HEK293 (cell line): ENCODE data around the gene DMPK.

Source experiments
- CTCF ChIA-PET: fragments of 350-600 bp; formaldehyde crosslinking; extraction: SDS; loops from one replicate; lab custom pipeline; 2021; ENCODE audit warnings: antibody characterized with exemption; lab: Yijun Ruan, JAX
- POLR2A ChIA-PET: fragments of 300-600 bp; formaldehyde crosslinking; extraction: SDS; loops from one replicate; lab custom pipeline; 2020; ENCODE audit warnings: antibody characterized with exemption, inconsistent platforms; lab: Yijun Ruan, JAX
- H3K27ac ChIP-seq: fragments of 200-500 bp; sonication (Bioruptor generic); 2 replicates; pipeline ENCODE4 v1.5.1; 2014; ENCODE audit warnings: low read depth, low read length, control low read depth, inconsistent platforms; ENCODE audit errors: extremely low read depth
- H3K36me3 ChIP-seq, 2 experiments: fragments of 200-500 bp in 1 of 2; sonication (Bioruptor generic) in 1 of 2; 1 replicate in 1 of 2; 2 replicates in 1 of 2; pipeline ENCODE4 v1.5.1; 2014 to 2017; ENCODE audit warnings: inconsistent platforms in 2 of 2, low read length in 2 of 2; ENCODE audit not compliant: control insufficient read depth in 2 of 2, insufficient read depth in 1 of 2
- H3K4me1 ChIP-seq: fragments of 200-500 bp; sonication (Bioruptor generic); 2 replicates; pipeline ENCODE4 v1.5.1; 2014; ENCODE audit warnings: mild to moderate bottlenecking, low read length, inconsistent platforms; ENCODE audit not compliant: control insufficient read depth, insufficient read depth
- H3K4me3 ChIP-seq: 2 replicates; pipeline ENCODE4 v1.5.1; 2011; ENCODE audit warnings: low read depth, mild to moderate bottlenecking, control low read depth, low read length, moderate library complexity
- H3K9me3 ChIP-seq: fragments of 200-500 bp; sonication (Bioruptor generic); 2 replicates; pipeline ENCODE4 v1.5.1; 2014; ENCODE audit warnings: low read depth, low read length, inconsistent platforms; ENCODE audit not compliant: control insufficient read depth, insufficient read depth
- BCL11A ChIP-seq: fragments of 450-650 bp; formaldehyde crosslinking; IDR thresholded peaks from 2 replicates; pipeline ENCODE4 v1.5.1; 2016; ENCODE audit warnings: low read depth, missing biosample characterization, missing genetic modification characterization
- GLIS1 ChIP-seq: fragments of 450-650 bp; formaldehyde crosslinking; IDR thresholded peaks from 2 replicates; pipeline ENCODE4 v1.5.1; 2016; ENCODE audit warnings: missing biosample characterization, missing genetic modification characterization
- REPIN1 ChIP-seq: fragments of 450-650 bp; formaldehyde crosslinking; IDR thresholded peaks from 2 replicates; pipeline ENCODE4 v1.5.1; 2017; ENCODE audit warnings: missing biosample characterization, missing genetic modification characterization, low read depth
- ZBTB10 ChIP-seq: fragments of 450-650 bp; formaldehyde crosslinking; IDR thresholded peaks from 2 replicates; pipeline ENCODE4 v1.5.1; 2016; ENCODE audit warnings: missing biosample characterization, missing genetic modification characterization
- ZFP37 ChIP-seq: fragments of 450-650 bp; formaldehyde crosslinking; IDR thresholded peaks from 2 replicates; pipeline ENCODE4 v1.5.1; 2016; ENCODE audit warnings: missing biosample characterization, missing genetic modification characterization
- ZFP41 ChIP-seq: fragments of 450-650 bp; formaldehyde crosslinking; IDR thresholded peaks from 2 replicates; pipeline ENCODE4 v1.5.1; 2016; ENCODE audit warnings: missing biosample characterization, missing genetic modification characterization, borderline replicate concordance
- ZNF121 ChIP-seq: fragments of 450-650 bp; formaldehyde crosslinking; IDR thresholded peaks from 2 replicates; pipeline ENCODE4 v1.5.1; 2016; ENCODE audit warnings: missing biosample characterization, missing genetic modification characterization
- ZNF175 ChIP-seq: fragments of 450-650 bp; formaldehyde crosslinking; IDR thresholded peaks from 2 replicates; pipeline ENCODE4 v1.5.1; 2016; ENCODE audit warnings: missing biosample characterization, missing genetic modification characterization
- ZNF266 ChIP-seq: fragments of 450-650 bp; formaldehyde crosslinking; IDR thresholded peaks from 2 replicates; pipeline ENCODE4 v1.5.1; 2016; ENCODE audit warnings: missing biosample characterization, missing genetic modification characterization, low read depth
- ZNF292 ChIP-seq: fragments of 450-650 bp; formaldehyde crosslinking; IDR thresholded peaks from 2 replicates; pipeline ENCODE4 v1.5.1; 2016; ENCODE audit warnings: low read depth, missing biosample characterization, missing genetic modification characterization, borderline replicate concordance
- ZNF335 ChIP-seq: fragments of 450-650 bp; formaldehyde crosslinking; conservative IDR thresholded peaks from 2 replicates; pipeline ENCODE4 v1.5.1; 2016; ENCODE audit warnings: missing biosample characterization, missing genetic modification characterization
- ZNF354C ChIP-seq: fragments of 450-650 bp; formaldehyde crosslinking; IDR thresholded peaks from 2 replicates; pipeline ENCODE4 v1.5.1; 2016; ENCODE audit warnings: missing biosample characterization, missing genetic modification characterization, low read depth, borderline replicate concordance
- ZNF530 ChIP-seq: fragments of 450-650 bp; formaldehyde crosslinking; IDR thresholded peaks from 2 replicates; pipeline ENCODE4 v1.5.1; 2016; ENCODE audit warnings: low read depth, missing biosample characterization, missing genetic modification characterization
- ZNF600 ChIP-seq: fragments of 450-650 bp; formaldehyde crosslinking; IDR thresholded peaks from 2 replicates; pipeline ENCODE4 v1.5.1; 2016; ENCODE audit warnings: missing biosample characterization, missing genetic modification characterization
- TF ChIP-seq, protein P1 (sequence below): fragments of 450-650 bp; formaldehyde crosslinking; IDR thresholded peaks from 2 replicates; pipeline ENCODE4 v1.5.1; 2016; ENCODE audit warnings: missing biosample characterization, missing genetic modification characterization, borderline replicate concordance

DMPK gene

DNA sequence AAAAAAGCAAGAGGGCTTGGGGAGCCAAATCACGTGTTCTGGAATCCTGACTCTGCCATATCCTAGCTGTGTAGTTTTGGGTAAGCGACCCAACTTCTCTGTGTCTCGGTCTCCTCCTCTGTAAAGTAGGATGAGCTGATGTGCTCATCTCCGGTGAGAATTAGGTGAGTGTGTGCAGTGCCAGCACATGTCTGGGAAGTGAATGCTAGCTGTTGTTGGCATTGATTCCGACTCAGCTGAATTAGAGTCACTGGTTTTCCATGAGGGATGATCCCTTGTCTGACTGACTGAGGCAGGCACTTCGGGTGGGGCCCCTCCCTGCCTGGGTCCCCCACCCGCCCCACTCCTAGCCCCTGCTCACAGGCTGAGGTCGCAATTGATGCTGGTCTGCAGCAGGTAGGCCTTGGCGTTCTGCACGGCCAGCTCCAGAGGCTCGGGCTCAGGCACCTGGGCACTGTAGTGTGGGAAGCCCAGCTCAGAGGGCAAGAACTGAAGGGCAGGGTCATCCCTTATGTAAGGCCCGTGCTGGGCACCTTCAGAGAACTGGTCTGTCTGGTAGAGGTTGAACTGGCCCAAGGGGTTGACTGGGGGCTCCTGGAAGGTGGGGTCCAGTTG, 32.0 kb upstream of the DMPK start:
- POLR2A ChIA-PET: interaction anchor here (0.7 to 1.0 kb wide), 4 partner anchors 21 to 105 kb away, joined by 3 to 5 read pairs (median 3); partner anchors contain the start of gene SIX5
- no peaks in the 10 kb centered on the region for H3K9me3 ChIP-seq
- H3K4me1 ChIP-seq: peaks cover 4% of the 10 kb centered on the region; the same call in 1 of the 2 replicates
- peaks cover 0 to 13% of the 10 kb centered on the region in 2 experiments; a peak in 2 of 3 replicates for H3K36me3 ChIP-seq
- CTCF ChIA-PET: interaction anchor here (0.6 to 1.9 kb wide), 6 partner anchors 9 to 335 kb away, joined by 3 to 11 read pairs (median 4); partner anchors contain the start of gene SIX5
- no peak overlapping the region for H3K27ac ChIP-seq
- no peak overlapping the region for H3K4me3 ChIP-seq
- TF ChIP-seq ZNF600 (tag by site-specific recombination) (peak; percentile 78), ZNF292 (tag by site-specific recombination) (no peak)

- ChIA-PET POLR2A (no interaction called here), CTCF (interaction anchor here (0.7 to 1.1 kb wide), 2 partner anchors 19 to 48 kb away, joined by 3 to 4 read pairs; partner anchors contain the start of gene DMWD)
- H3K27ac ChIP-seq: no peak overlapping the region
- TF ChIP-seq REPIN1 (tag by site-specific recombination) (no peak), ZNF175 (tag by site-specific recombination) (no peak), ZFP41 (tag by site-specific recombination) (no peak), ZNF266 (tag by site-specific recombination) (no peak), ZNF530 (tag by site-specific recombination) (no peak), ZBTB10 (no peak), ZNF354C (no peak), BCL11A (no peak)
- TF ChIP-seq, protein P1, sequence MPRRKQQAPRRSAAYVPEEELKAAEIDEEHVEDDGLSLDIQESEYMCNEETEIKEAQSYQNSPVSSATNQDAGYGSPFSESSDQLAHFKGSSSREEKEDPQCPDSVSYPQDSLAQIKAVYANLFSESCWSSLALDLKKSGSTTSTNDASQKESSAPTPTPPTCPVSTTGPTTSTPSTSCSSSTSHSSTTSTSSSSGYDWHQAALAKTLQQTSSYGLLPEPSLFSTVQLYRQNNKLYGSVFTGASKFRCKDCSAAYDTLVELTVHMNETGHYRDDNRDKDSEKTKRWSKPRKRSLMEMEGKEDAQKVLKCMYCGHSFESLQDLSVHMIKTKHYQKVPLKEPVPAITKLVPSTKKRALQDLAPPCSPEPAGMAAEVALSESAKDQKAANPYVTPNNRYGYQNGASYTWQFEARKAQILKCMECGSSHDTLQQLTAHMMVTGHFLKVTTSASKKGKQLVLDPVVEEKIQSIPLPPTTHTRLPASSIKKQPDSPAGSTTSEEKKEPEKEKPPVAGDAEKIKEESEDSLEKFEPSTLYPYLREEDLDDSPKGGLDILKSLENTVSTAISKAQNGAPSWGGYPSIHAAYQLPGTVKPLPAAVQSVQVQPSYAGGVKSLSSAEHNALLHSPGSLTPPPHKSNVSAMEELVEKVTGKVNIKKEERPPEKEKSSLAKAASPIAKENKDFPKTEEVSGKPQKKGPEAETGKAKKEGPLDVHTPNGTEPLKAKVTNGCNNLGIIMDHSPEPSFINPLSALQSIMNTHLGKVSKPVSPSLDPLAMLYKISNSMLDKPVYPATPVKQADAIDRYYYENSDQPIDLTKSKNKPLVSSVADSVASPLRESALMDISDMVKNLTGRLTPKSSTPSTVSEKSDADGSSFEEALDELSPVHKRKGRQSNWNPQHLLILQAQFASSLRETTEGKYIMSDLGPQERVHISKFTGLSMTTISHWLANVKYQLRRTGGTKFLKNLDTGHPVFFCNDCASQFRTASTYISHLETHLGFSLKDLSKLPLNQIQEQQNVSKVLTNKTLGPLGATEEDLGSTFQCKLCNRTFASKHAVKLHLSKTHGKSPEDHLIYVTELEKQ: no peak
- peaks cover 0 to 13% of the 10 kb centered on the region in 2 experiments; a peak in 2 of 3 replicates for H3K36me3 ChIP-seq
- H3K9me3 ChIP-seq: no peaks in the 10 kb centered on the region
- no peak overlapping the region for H3K4me3 ChIP-seq
- no peaks in the 10 kb centered on the region; the same call in 1 of the 2 replicates for H3K4me1 ChIP-seq
These were observed 30.0 kb upstream of the DMPK start for GRCh38 chr19:45812297-45812696.

- ChIA-PET CTCF (interaction anchor here (0.7 to 2.1 kb wide), 2 partner anchors 11 to 15 kb away, joined by 4 to 5 read pairs; no protein-coding TSS in a partner anchor), POLR2A (no interaction called here)
- peak; percentile 54; the same call in 1 of the 2 replicates for TF ChIP-seq ZNF121 (tag by site-specific recombination)
- TF ChIP-seq ZNF335 (tag by site-specific recombination): 0 out of 2 replicates have a peak, but pooled peaks have one; percentile 13
- 0 out of 2 replicates have a peak, but pooled peaks have one; percentile 25 for TF ChIP-seq GLIS1 (tag by site-specific recombination)
- TF ChIP-seq ZFP37 (tag by site-specific recombination): no peak
- Histone ChIP-seq H3K9me3 (no peaks in the 10 kb centered on the region), H3K4me1 (no peaks in the 10 kb centered on the region), H3K27ac (no peak overlapping the region), H3K36me3 (peaks cover 0 to 5% of the 10 kb centered on the region in 2 experiments; a peak in 2 of 3 replicates), H3K4me3 (no peak overlapping the region)
These were observed 27.4 kb upstream of the DMPK start for GRCh38 chr19:45809643-45810159.
